ENCODE results near the gene GRAMD1B. TPM values are rescaled to one million over a fixed set of nuclear protein-coding genes. Genes with fewer than 3 reads are reported as not detected.
"Not testable (repeated sequence)": the region's sequence is repeated elsewhere in the genome, so short reads cannot be mapped to it uniquely, and the experiment has no call there.

The GRAMD1B gene
- total RNA-seq, 1 donor from 2014 or later: 155 TPM

GRCh38 chr11:123513309-123513708 is 83.2 kb downstream of the GRAMD1B start:
- H3K27me3 Mint-ChIP-seq (ENCODE audit: insufficient read depth); DNase-seq (ENCODE audit: low spot score); intact Hi-C loops (cut with micrococcal nuclease); H3K4me3 Mint-ChIP-seq; H3K9me3 Mint-ChIP-seq: not testable (repeated sequence)
- Mint-ChIP-seq H3K36me3 (ENCODE audit: low read depth) (peaks cover 38% of the 10 kb centered on the region), H3K4me1 (ENCODE audit: low read depth) (peaks cover 58% of the 10 kb centered on the region), H3K27ac (peak overlapping the region; percentile 16)

- Mint-ChIP-seq H3K27ac (no peak overlapping the region), H3K4me1 (ENCODE audit: low read depth) (peaks cover 58% of the 10 kb centered on the region), H3K4me3 (no peak overlapping the region), H3K36me3 (ENCODE audit: low read depth) (peaks cover 46% of the 10 kb centered on the region), H3K27me3 (ENCODE audit: insufficient read depth) (no peaks in the 10 kb centered on the region), H3K9me3 (no peaks in the 10 kb centered on the region)
- no peak for DNase-seq (ENCODE audit: low spot score)
- intact Hi-C loops (cut with micrococcal nuclease): no loop called here
Measured at GRCh38 chr11:123516238-123516637, 86.2 kb downstream of the GRAMD1B start.

GRCh38 chr11:123517559-123518364 is 87.7 kb downstream of the GRAMD1B start:
- intact Hi-C loops (cut with micrococcal nuclease): no loop called here
- Mint-ChIP-seq H3K36me3 (ENCODE audit: low read depth) (peaks cover 48% of the 10 kb centered on the region), H3K9me3 (no peaks in the 10 kb centered on the region), H3K4me1 (ENCODE audit: low read depth) (peaks cover 56% of the 10 kb centered on the region), H3K27ac (peak overlapping the region; percentile 41), H3K27me3 (ENCODE audit: insufficient read depth) (no peaks in the 10 kb centered on the region), H3K4me3 (no peak overlapping the region)
- no peak for DNase-seq (ENCODE audit: low spot score)

GRCh38 chr11:123518496-123519054 is 88.5 kb downstream of the GRAMD1B start:
- H3K4me3 Mint-ChIP-seq: no peak overlapping the region
- H3K36me3 Mint-ChIP-seq (ENCODE audit: low read depth): peaks cover 42% of the 10 kb centered on the region
- intact Hi-C loops (cut with micrococcal nuclease): no loop called here
- DNase-seq (ENCODE audit: low spot score): no peak
- no peaks in the 10 kb centered on the region for H3K9me3 Mint-ChIP-seq
- peaks cover 54% of the 10 kb centered on the region for H3K4me1 Mint-ChIP-seq (ENCODE audit: low read depth)
- H3K27me3 Mint-ChIP-seq (ENCODE audit: insufficient read depth): no peaks in the 10 kb centered on the region
- H3K27ac Mint-ChIP-seq: peak overlapping the region; percentile 34

- Mint-ChIP-seq H3K27me3 (ENCODE audit: insufficient read depth) (no peaks in the 10 kb centered on the region), H3K27ac (peak overlapping the region; percentile 34), H3K9me3 (no peaks in the 10 kb centered on the region), H3K36me3 (ENCODE audit: low read depth) (peaks cover 36% of the 10 kb centered on the region), H3K4me1 (ENCODE audit: low read depth) (peaks cover 52% of the 10 kb centered on the region), H3K4me3 (no peak overlapping the region)
- no peak for DNase-seq (ENCODE audit: low spot score)
- intact Hi-C loops (cut with micrococcal nuclease): no loop called here
Measured at GRCh38 chr11:123519055-123519796, 89.2 kb downstream of the GRAMD1B start.

- Mint-ChIP-seq H3K9me3 (no peaks in the 10 kb centered on the region), H3K4me3 (no peak overlapping the region), H3K36me3 (ENCODE audit: low read depth) (peaks cover 34% of the 10 kb centered on the region), H3K27ac (no peak overlapping the region), H3K4me1 (ENCODE audit: low read depth) (peaks cover 49% of the 10 kb centered on the region), H3K27me3 (ENCODE audit: insufficient read depth) (no peaks in the 10 kb centered on the region)
- intact Hi-C loops (cut with micrococcal nuclease): no loop called here
- DNase-seq (ENCODE audit: low spot score): no peak
Measured at GRCh38 chr11:123519797-123520193, 89.7 kb downstream of the GRAMD1B start.

- peaks cover 30% of the 10 kb centered on the region for H3K36me3 Mint-ChIP-seq (ENCODE audit: low read depth)
- H3K27ac Mint-ChIP-seq; H3K4me3 Mint-ChIP-seq; H3K27me3 Mint-ChIP-seq (ENCODE audit: insufficient read depth); intact Hi-C loops (cut with micrococcal nuclease); DNase-seq (ENCODE audit: low spot score); H3K9me3 Mint-ChIP-seq: not testable (repeated sequence)
- H3K4me1 Mint-ChIP-seq (ENCODE audit: low read depth): peaks cover 49% of the 10 kb centered on the region
Measured at GRCh38 chr11:123520476-123520875, 90.4 kb downstream of the GRAMD1B start.

- intact Hi-C loops (cut with micrococcal nuclease): no loop called here
- peaks cover 49% of the 10 kb centered on the region for H3K4me1 Mint-ChIP-seq (ENCODE audit: low read depth)
- H3K27ac Mint-ChIP-seq: no peak overlapping the region
- H3K27me3 Mint-ChIP-seq (ENCODE audit: insufficient read depth): no peaks in the 10 kb centered on the region
- H3K36me3 Mint-ChIP-seq (ENCODE audit: low read depth): peaks cover 30% of the 10 kb centered on the region
- no peak for DNase-seq (ENCODE audit: low spot score)
- H3K9me3 Mint-ChIP-seq: no peaks in the 10 kb centered on the region
- H3K4me3 Mint-ChIP-seq: no peak overlapping the region
Measured at GRCh38 chr11:123521001-123521400, 90.9 kb downstream of the GRAMD1B start.

- Mint-ChIP-seq H3K4me1 (ENCODE audit: low read depth) (peaks cover 41% of the 10 kb centered on the region), H3K27ac (no peak overlapping the region), H3K4me3 (no peak overlapping the region), H3K27me3 (ENCODE audit: insufficient read depth) (no peaks in the 10 kb centered on the region), H3K9me3 (no peaks in the 10 kb centered on the region), H3K36me3 (ENCODE audit: low read depth) (peaks cover 22% of the 10 kb centered on the region)
- intact Hi-C loops (cut with micrococcal nuclease): no loop called here
- no peak for DNase-seq (ENCODE audit: low spot score)
Measured at GRCh38 chr11:123521930-123522329, 91.9 kb downstream of the GRAMD1B start.

GRCh38 chr11:123523539-123523938 is 93.5 kb downstream of the GRAMD1B start:
- H3K36me3 Mint-ChIP-seq (ENCODE audit: low read depth): peaks cover 19% of the 10 kb centered on the region
- DNase-seq (ENCODE audit: low spot score): no peak
- no peaks in the 10 kb centered on the region for H3K27me3 Mint-ChIP-seq (ENCODE audit: insufficient read depth)
- H3K4me1 Mint-ChIP-seq (ENCODE audit: low read depth): peaks cover 25% of the 10 kb centered on the region
- no peaks in the 10 kb centered on the region for H3K9me3 Mint-ChIP-seq
- intact Hi-C loops (cut with micrococcal nuclease): no loop called here
- no peak overlapping the region for H3K27ac Mint-ChIP-seq
- no peak overlapping the region for H3K4me3 Mint-ChIP-seq

GRCh38 chr11:123525097-123525496 is 95.0 kb downstream of the GRAMD1B start:
- no peaks in the 10 kb centered on the region for H3K9me3 Mint-ChIP-seq
- H3K36me3 Mint-ChIP-seq (ENCODE audit: low read depth): peaks cover 13% of the 10 kb centered on the region
- H3K4me3 Mint-ChIP-seq: no peak overlapping the region
- peaks cover 18% of the 10 kb centered on the region for H3K4me1 Mint-ChIP-seq (ENCODE audit: low read depth)
- intact Hi-C loops (cut with micrococcal nuclease): no loop called here
- H3K27me3 Mint-ChIP-seq (ENCODE audit: insufficient read depth): no peaks in the 10 kb centered on the region
- DNase-seq (ENCODE audit: low spot score): no peak
- H3K27ac Mint-ChIP-seq: no peak overlapping the region

GRCh38 chr11:123525511-123525918 is 95.4 kb downstream of the GRAMD1B start:
- H3K4me3 Mint-ChIP-seq: no peak overlapping the region
- no peaks in the 10 kb centered on the region for H3K27me3 Mint-ChIP-seq (ENCODE audit: insufficient read depth)
- intact Hi-C loops (cut with micrococcal nuclease): no loop called here
- no peak for DNase-seq (ENCODE audit: low spot score)
- H3K4me1 Mint-ChIP-seq (ENCODE audit: low read depth): peaks cover 18% of the 10 kb centered on the region
- H3K36me3 Mint-ChIP-seq (ENCODE audit: low read depth): peaks cover 13% of the 10 kb centered on the region
- no peaks in the 10 kb centered on the region for H3K9me3 Mint-ChIP-seq
- H3K27ac Mint-ChIP-seq: no peak overlapping the region

All from activated T-helper 1 cell treated with anti-CD3 and anti-CD28 coated beads, Interleukin-12 subunit alpha, Interleukin-12 subunit beta, Interleukin-2, Interleukin-4 antibody, amounts not matched to agents 30 ng/mL and 10 ng/mL and 1 ng/mL, durations not matched to agents 14 hours and 24 hours and 36 hours (primary cell).